CD4-positive, alpha-beta T cell treated with Interleukin-6 at 100 ng/mL for 8 hours (primary cell): Measurements from ENCODE around the gene MIF.
"Not testable (repeated sequence)": the region's sequence is repeated elsewhere in the genome, so short reads cannot be mapped to it uniquely, and the experiment has no call there.

Experiments used
- DNase-seq: peaks from one replicate; pipeline ENCODE4 v3.0.0-alpha.2; 2020; ENCODE audit warnings: mixed read lengths, low spot score

Gene MIF

GRCh38 chr22:23893945-23894709, at the start of gene MIF:
Gene MIF (plus strand): TSS chr22:23894383. CDS start chr22:23894475, 92 bp downstream.
- peak; percentile 93 for DNase-seq

- no peak for DNase-seq
These were observed 49.4 kb upstream of the MIF start for GRCh38 chr22:23844739-23845202.

GRCh38 chr22:23845265-23846080, 48.7 kb upstream of the MIF start:
- no peak for DNase-seq

- DNase-seq = no peak
These were observed 48.1 kb upstream of the MIF start for GRCh38 chr22:23846081-23846469.

GRCh38 chr22:23847310-23847920, 46.8 kb upstream of the MIF start:
- DNase-seq = no peak

GRCh38 chr22:23847991-23848864, 46.0 kb upstream of the MIF start:
- no peak for DNase-seq

- DNase-seq = peak; percentile 76
These were observed 44.9 kb upstream of the MIF start for GRCh38 chr22:23849009-23850006.

GRCh38 chr22:23850136-23850611, 44.0 kb upstream of the MIF start:
- DNase-seq = no peak

- DNase-seq = peak; percentile 17
These were observed 37.2 kb upstream of the MIF start for GRCh38 chr22:23856721-23857605.

GRCh38 chr22:23857606-23858483, 36.3 kb upstream of the MIF start, which contains the start of gene SLC2A11:
Gene SLC2A11 (plus strand): TSS chr22:23857875. CDS start chr22:23858000, 125 bp downstream.
- DNase-seq = peak; percentile 96

- DNase-seq = no peak
These were observed 35.7 kb upstream of the MIF start for GRCh38 chr22:23858484-23858815.

- no peak for DNase-seq
These were observed 35.0 kb upstream of the MIF start for GRCh38 chr22:23859201-23859600.

GRCh38 chr22:23860187-23860586, 34.0 kb upstream of the MIF start:
- DNase-seq = not testable (repeated sequence)

- DNase-seq = peak; percentile 30
These were observed 32.1 kb upstream of the MIF start for GRCh38 chr22:23862103-23862502.

- not testable (repeated sequence) for DNase-seq
These were observed 29.6 kb upstream of the MIF start for GRCh38 chr22:23864499-23865154.

GRCh38 chr22:23868580-23868979, 25.6 kb upstream of the MIF start:
- DNase-seq = no peak

GRCh38 chr22:23874871-23875270, 19.3 kb upstream of the MIF start:
- DNase-seq = no peak

- no peak for DNase-seq
These were observed 18.4 kb upstream of the MIF start for GRCh38 chr22:23875801-23876200.
